SHP77 (cell line): ENCODE data around the gene TMEM151B.
"Not testable (repeated sequence)": the region's sequence is repeated elsewhere in the genome, so short reads cannot be mapped to it uniquely, and the experiment has no call there.

ENCODE experiments used
- DNase-seq, 2 experiments: peaks; one replicate each; lab custom pipeline; 2025; lab: John Stamatoyannopoulos, UW

TMEM151B gene

DNA sequence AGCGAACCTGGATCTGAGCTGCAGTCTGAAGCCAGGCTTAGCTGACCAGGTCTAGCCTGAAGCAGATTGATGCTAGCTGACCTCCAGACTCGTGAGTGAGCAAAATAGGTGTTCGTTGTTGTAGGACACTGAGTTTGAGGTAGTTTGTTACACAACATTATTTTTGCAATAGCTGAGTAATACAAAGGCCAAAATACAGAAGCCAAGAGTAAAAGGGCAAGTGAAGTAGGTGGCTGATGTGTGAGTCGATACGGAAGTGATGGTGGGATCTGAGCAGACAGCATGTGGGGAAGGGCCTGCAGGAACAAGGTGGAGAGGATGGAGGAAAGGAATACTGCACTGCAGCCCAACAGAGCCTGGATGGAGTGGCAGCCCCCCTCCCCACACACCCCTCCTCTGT lies 63.7 kb downstream of the TMEM151B start:
- no peak for DNase-seq

DNA sequence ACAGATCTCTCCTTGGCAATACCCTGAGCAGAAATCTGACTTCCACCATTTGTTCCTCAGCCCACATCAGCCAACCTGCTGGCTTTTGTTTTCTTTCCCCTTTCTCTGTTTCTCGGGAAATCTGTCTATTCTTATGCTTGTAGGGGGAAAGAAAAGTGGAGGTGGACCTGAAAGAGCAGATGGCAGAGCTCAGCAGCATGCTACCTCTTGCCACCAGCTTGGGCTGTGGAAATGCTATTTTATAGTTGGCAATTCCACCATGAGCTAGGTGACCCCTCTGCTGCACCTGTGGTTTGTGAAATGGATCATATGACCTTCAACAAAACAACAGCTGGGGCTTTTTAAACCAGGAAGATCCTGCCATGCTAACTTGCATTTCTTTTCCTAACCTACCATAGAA lies 65.4 kb downstream of the TMEM151B start:
- no peak for DNase-seq

DNA sequence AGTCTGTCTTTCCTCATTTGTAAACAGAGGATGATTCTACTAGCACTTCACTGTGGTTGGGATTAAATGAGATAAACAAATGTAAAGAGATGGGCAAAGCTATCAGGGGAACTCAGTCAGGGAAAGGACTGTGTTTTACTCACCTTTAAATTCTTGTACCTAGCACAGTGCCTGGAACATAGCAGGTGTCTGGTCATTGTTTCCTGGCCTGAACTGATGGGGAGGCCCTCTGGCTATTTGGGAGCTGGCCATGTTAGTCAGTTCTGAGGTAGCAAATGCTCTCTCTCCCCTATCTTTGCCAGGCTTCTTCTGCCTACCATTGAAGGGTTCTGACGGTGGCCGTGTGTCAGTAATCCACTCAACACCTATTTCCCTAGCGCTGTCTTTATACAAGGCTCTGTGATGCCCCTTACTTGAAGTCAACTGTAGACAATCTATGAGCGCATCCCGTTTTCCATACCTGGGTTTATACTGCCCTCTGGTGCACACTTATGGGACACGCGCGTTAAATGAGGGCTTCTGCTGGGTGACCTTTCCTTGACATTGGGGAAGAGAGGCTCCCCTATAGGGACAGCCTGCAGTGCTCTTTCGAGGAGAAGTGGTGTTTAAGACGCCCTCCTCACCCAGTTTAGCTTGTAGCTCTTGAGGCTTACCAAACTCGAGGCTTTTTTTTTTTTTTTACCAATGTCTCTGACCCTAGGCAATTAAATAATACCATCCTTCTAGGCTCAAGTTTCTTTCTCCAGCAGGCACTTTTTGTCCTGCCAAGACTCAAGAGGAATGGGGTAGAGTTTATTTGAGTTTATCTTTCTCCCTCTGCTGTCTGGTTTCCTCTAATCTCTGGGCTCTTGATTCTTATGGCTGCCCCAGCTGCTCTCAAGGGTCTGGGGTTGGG lies 68.2 kb downstream of the TMEM151B start:
- DNase-seq: peak; percentile 58 to 74

DNA sequence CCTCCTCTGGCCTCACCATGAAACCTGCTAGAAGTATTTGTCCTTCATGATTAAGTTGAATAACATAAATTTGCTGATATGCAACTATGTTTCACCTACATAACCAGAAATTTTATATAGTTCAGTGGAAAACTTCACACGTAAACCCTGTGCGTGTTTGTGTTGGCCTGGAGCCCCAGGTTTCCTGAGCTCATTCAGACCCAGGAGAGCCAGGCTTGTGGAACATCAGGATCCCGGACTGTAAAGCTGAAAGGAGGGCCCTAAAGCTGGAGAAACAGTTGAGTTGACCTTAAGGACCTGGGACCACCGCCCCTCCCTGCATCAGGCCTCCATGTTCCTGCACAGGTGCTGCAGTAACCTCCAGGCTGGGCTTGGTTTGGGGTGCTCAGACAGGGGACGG lies 69.1 kb downstream of the TMEM151B start:
- no peak for DNase-seq

DNA sequence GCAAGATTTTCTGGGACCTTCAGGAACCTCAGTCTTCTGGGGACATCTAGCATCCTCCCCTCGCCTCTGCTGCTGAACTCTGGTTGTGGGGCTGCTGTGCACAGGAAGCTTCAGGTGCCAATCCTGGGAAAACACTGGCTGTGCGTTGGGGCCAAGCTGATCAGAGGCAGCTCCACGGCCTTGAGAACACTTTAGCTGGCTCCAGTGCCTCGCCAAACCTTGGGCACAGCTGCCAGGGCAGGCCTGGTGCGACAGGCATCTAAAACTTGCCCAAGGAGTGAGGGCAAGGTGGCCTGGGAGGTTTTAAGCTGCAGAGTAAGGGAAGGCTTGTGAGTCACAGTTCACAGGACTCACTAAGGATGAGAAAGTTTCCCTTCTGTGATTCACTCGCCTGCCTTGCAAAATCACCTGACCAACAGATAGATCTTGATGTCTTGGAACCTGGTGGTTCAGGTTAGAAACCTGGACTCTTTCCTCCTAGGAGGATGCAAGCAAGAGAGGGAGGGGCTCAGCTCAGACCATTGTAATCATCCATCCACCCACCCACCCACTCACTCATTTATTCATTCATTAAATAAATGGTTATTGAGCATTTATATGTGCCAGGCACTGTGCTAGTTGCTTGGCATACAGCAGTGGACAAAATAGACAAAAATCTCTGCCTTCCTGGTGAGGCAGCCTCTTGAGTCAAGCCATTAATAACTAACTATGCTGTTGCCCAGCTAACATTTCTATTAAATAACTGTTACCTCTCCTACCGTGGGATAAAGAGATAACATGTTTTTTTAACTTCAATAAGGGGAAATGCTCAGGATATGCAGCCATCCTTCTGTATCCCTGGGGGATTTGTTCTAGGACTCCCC lies 69.7 kb downstream of the TMEM151B start:
- DNase-seq: no peak

DNA sequence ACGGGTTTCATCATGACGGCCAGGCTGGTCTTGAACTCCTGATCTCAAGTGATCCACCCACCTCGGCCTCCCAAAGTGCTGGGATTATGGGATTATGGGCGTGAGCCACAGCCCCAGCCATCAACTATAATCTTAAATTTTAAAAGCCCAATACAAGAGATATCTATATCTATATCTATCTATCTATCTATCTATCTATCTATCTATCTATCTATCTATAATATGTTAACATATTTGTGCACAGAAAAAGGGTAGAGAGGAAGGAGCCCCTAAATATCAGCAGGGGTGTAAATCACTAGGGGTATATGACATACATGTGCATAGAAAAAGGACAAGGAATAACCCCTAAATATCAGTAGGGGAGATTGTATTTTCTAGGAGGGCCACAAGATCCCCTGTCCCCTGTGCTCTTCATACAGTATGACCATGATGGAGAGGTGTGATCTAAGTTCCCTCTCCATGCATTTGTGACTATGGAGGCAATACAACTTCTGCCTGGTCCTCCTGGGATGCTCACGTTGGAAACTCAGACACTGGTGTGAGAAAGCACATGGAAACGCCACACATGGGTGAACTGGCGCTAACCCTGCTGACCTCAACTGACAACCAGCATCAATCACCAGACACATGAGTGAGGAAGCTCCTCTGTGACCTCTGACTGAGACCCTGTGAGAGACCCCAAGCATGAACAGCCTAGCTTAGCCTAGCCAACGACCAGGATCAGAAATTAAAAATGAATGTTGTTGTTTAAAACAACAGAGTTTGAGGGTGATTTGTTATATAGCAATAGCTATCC lies 71.0 kb downstream of the TMEM151B start:
- DNase-seq: no peak

DNA sequence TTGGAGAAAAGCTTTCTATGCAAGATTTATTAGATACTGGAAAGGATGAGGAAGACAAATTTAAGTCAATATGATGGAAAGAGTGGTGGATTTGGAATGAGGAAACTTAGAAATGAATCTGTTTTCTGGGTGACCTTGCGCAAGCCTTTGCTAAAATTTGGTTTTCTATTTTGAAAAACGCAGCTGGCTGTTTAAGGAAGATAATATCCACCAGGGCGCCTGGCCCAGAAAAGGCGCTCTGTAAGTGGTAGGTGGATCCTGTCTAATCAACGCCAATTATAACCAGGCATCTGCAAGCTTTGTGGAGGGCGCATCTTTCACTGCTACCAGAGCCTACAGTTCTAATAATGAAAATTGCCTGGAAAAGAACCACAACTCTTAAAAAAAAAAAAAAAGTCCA lies 71.8 kb downstream of the TMEM151B start:
- no peak for DNase-seq

DNA sequence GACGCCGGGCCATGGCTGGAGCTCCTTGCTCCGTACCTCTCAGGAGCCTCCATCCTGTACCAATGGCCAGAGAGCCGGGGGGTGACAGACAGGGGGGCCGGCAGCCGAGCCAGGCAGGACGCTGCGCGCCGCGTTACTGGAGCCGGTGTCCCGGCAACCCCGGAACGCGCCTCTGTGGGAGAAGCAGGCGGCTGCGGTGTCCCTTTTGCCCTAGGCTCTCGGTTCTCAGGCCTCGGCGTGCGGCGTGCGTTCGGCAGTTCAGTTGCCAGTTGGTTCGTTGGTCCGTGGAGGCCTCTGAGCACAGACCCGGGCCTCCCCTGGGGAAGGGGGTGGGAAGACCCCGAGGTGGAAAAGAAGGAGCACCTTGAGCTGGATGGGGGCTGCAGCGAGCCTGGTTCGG lies 72.2 kb downstream of the TMEM151B start, which contains the start of gene SPATS1:
Gene SPATS1, plus strand, starts transcription at position 162 of the 400 bp plus-strand sequence. CDS start 446 bp downstream, outside the sequence.
- no peak for DNase-seq

DNA sequence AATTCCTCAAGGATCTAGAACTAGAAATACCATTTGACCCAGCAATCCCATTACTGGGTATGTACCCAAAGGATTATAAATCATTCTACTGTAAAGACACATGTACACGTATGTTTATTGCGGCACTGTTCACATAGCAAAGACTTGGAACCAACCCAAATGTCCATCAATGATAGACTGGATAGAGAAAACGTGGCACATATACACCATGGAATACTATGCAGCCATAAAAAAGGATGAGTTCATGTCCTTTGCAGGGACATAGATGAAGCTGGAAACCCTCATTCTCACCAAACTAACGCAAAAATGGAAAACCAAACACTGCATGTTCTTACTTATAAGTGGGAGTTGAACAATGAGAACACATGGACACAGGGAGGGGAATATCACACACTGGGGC lies 76.6 kb downstream of the TMEM151B start:
- DNase-seq: not testable (repeated sequence)

DNA sequence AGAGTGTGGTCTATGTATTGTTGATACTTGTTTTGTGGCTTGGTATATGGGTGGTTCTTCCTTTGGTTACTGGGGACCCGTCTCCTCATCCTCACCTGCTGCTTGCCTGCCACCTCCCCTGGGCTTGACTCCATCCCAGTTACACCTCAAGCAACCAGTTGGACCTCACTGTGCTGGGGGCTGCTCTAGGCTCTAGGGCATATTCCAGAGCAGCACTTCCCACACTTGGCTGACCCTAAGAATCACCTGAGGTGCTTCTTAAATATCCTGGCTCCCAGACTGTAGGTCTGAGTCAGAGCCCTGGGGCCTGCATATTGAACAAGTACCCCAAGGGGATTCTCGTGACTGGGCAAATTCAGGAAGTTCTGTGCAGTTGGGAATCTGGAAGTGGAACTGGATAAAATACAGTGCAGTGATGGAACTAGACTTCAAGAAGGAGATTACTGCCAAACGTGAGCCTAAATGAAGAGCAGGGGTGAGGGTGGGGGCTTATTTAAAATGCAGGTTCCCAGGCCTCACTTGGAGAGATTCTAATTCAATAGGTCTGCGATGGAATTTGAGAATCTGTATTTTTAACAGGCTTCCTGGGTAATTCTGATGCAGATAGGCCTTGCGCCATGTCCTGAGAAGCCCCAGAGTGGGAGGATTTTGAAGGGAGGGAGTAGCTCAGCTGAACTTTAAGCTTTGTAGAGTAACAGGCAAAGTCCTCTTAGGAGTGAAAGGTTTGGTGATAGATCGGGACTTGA lies 79.8 kb downstream of the TMEM151B start:
- DNase-seq: no peak

DNA sequence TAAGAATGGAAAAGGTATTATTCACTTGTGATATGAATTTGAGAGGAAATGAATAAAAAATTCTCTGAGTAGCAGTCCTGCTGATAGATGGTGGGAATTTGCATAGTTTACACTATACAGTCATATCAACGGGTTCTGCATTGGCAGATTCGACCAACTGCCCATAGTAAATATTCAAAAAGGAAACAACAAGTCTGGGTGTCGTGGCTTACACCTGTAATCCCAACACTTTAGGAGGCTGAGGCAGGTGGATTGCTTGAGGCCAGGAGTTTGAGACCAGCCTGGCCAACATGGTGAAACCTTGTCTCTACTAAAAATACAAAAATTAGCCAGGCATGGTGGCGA lies 80.4 kb downstream of the TMEM151B start:
- DNase-seq: not testable (repeated sequence)

DNA sequence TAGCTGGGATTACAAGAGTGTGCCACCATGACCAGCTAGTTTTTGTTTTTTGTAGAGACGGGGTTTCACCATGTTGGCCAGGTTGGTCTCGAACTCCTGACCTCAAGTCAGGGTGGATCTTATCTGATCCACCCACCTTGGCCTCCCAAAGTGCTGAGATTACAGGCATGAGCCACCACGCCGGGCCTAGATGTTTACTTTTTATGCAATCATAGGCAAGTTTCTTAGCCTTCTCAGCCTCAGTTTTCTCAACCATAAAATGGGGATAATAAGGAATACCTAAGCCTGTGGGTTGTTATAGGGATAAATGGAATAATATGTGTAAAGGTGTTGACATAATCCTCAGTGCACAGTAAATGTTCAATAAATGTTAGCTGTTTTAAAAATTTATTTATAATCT lies 82.0 kb downstream of the TMEM151B start:
- DNase-seq: no peak

DNA sequence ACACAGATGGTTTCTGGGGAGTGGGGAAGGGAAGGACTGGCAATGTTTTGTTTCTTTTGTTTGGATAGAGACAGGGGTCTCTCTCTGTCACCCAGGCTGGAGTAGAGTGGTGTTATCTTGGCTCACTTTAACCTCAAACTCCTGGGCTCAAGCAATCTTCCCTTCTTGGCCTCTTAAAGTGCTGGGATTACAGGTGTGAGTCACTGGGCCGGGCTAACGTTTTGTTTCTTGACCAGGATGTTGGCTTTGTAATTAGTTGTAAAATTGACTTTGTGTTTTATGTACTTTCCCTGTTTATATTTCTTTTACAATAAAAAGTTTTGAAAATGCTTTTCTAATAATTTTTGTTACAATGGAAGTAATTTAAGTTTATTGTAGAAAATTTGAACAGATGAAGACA lies 83.1 kb downstream of the TMEM151B start:
- DNase-seq: no peak

DNA sequence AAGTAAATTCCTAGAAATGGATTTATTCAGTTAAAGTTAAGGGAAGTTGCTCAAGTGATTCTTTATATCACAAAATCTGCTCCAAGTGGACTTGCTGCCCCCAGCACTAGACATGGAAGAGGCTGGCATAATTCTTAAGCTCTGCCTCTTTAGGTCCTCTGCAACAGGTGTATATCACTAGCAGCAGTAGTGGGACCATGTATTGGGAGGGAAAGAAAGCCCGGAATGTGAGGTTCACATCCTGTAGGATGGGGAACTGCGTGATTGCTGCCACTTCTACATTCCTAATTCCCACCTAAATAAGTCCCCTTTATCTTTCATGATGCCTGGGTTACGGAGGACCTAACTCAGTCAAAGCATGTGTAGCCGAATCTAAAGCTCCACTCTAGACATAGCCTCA lies 85.4 kb downstream of the TMEM151B start:
- no peak for DNase-seq

DNA sequence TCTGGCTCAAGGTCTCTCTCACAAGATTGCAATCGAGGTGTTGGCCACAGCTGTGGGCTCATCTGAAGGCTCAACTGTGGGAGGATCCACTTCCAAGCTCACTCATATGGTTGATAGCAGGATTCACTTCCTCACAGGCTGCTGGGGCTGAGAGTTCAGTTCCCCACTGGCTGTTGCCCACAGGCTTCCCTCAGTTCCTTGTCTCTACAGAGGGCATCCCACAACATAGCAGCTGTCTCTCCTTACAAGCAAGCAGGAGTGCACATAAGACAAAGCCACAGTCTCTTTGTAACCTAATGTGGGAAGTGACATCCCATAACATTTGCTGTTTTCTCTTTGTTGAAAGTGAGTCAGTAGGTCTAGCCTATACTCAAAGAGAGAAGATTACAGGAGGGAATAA lies 86.2 kb downstream of the TMEM151B start:
- DNase-seq: no peak
